Activated T-cell treated with anti-CD3 and anti-CD28 coated beads, Interleukin-2, amount 50 U/mL, for 72 hours (primary cell): ENCODE data around the gene CTNNA2. TPM values are rescaled to one million over a fixed set of nuclear protein-coding genes. Genes with fewer than 3 reads are reported as not detected.

Source experiments
- ATAC-seq, 2 donors: fragments of 150-1000 bp; cut with Tn5 transposase; replicated peaks in 1 of 2; 2 replicates each; pipeline ENCODE4 v1.10.0; 2021; ENCODE audit warnings: moderate library complexity in 2 of 2, mild to moderate bottlenecking in 1 of 2
- DNase-seq, 2 donors: peaks; one replicate each; pipeline ENCODE4 v3.0.0; 2021 to 2022; ENCODE audit warnings: mixed read lengths in 1 of 2
- H3K27ac Mint-ChIP-seq: one replicate; pipeline ENCODE4 v1.8.0; 2022; ENCODE audit warnings: mild to moderate bottlenecking, moderate library complexity, mixed read lengths
- H3K27me3 Mint-ChIP-seq: one replicate; pipeline ENCODE4 v1.8.0; 2022; ENCODE audit warnings: low read depth, mixed read lengths
- H3K36me3 Mint-ChIP-seq, 2 donors: one replicate each; pipeline ENCODE4 v1.8.0; 2022; ENCODE audit warnings: mixed read lengths in 2 of 2, mild to moderate bottlenecking in 1 of 2; ENCODE audit not compliant: insufficient read depth in 2 of 2
- H3K4me1 Mint-ChIP-seq: one replicate; pipeline ENCODE4 v1.8.0; 2022; ENCODE audit warnings: low read depth, mixed read lengths
- H3K4me3 Mint-ChIP-seq, 2 donors: one replicate each; pipeline ENCODE4 v1.8.0; 2022; ENCODE audit warnings: mild to moderate bottlenecking in 2 of 2, mixed read lengths in 2 of 2, moderate library complexity in 2 of 2
- H3K9me3 Mint-ChIP-seq, 2 donors: one replicate each; pipeline ENCODE4 v1.8.0; 2022; ENCODE audit warnings: mixed read lengths in 2 of 2
- total RNA-seq, 2 donors: library from RNA; stranded (reverse); gene quantifications; one replicate each; pipeline ENCODE4 v1.2.3, GENCODE V29; 2022

CTNNA2 gene
- total RNA-seq, 2 donors from 2014 or later = not detected

GRCh38 chr2:80621656-80622055, 1108.8 kb downstream of the CTNNA2 start:
- Mint-ChIP-seq H3K4me3 (no peak overlapping the region), H3K36me3 (no peaks in the 10 kb centered on the region), H3K27me3 (no peaks in the 10 kb centered on the region), H3K27ac (no peak overlapping the region), H3K4me1 (no peaks in the 10 kb centered on the region), H3K9me3 (peaks cover 7 to 8% of the 10 kb centered on the region in 2 donors)
- no peak for ATAC-seq
- DNase-seq = no peak

- H3K27me3 Mint-ChIP-seq = no peaks in the 10 kb centered on the region
- no peaks in the 10 kb centered on the region for H3K36me3 Mint-ChIP-seq
- H3K9me3 Mint-ChIP-seq = peaks cover 10 to 17% of the 10 kb centered on the region in 2 donors
- no peaks in the 10 kb centered on the region for H3K4me1 Mint-ChIP-seq
- H3K4me3 Mint-ChIP-seq = no peak overlapping the region
- H3K27ac Mint-ChIP-seq = no peak overlapping the region
- no peak for ATAC-seq
- DNase-seq = no peak
Measured at GRCh38 chr2:80624062-80624461, 1111.2 kb downstream of the CTNNA2 start.

GRCh38 chr2:80634590-80634989, 1121.7 kb downstream of the CTNNA2 start:
- Mint-ChIP-seq H3K27ac (no peak overlapping the region), H3K27me3 (no peaks in the 10 kb centered on the region), H3K9me3 (peaks cover 6 to 9% of the 10 kb centered on the region in 2 donors), H3K4me1 (no peaks in the 10 kb centered on the region), H3K4me3 (no peak overlapping the region), H3K36me3 (peaks cover 0 to 2% of the 10 kb centered on the region in 2 donors)
- DNase-seq (no peak), ATAC-seq (no peak)

- H3K27me3 Mint-ChIP-seq = no peaks in the 10 kb centered on the region
- peaks cover 0 to 2% of the 10 kb centered on the region in 2 donors for H3K36me3 Mint-ChIP-seq
- peaks cover 12 to 16% of the 10 kb centered on the region in 2 donors for H3K9me3 Mint-ChIP-seq
- H3K4me1 Mint-ChIP-seq = no peaks in the 10 kb centered on the region
- ATAC-seq = no peak
- DNase-seq = no peak
- H3K27ac Mint-ChIP-seq = no peak overlapping the region
- no peak overlapping the region for H3K4me3 Mint-ChIP-seq
Measured at GRCh38 chr2:80638783-80639182, 1125.9 kb downstream of the CTNNA2 start.

GRCh38 chr2:80642465-80642864, 1129.6 kb downstream of the CTNNA2 start:
- H3K27me3 Mint-ChIP-seq = no peaks in the 10 kb centered on the region
- ATAC-seq (no peak), DNase-seq (no peak)
- no peaks in the 10 kb centered on the region for H3K36me3 Mint-ChIP-seq
- H3K4me3 Mint-ChIP-seq = no peak overlapping the region
- H3K9me3 Mint-ChIP-seq = peaks cover 6 to 10% of the 10 kb centered on the region in 2 donors
- H3K27ac Mint-ChIP-seq = no peak overlapping the region
- H3K4me1 Mint-ChIP-seq = no peaks in the 10 kb centered on the region

GRCh38 chr2:80643598-80643997, 1130.7 kb downstream of the CTNNA2 start:
- ATAC-seq = no peak
- DNase-seq = no peak
- H3K36me3 Mint-ChIP-seq = no peaks in the 10 kb centered on the region
- no peak overlapping the region for H3K27ac Mint-ChIP-seq
- H3K4me3 Mint-ChIP-seq = no peak overlapping the region
- H3K27me3 Mint-ChIP-seq = no peaks in the 10 kb centered on the region
- no peaks in the 10 kb centered on the region for H3K4me1 Mint-ChIP-seq
- peaks cover 6 to 10% of the 10 kb centered on the region in 2 donors for H3K9me3 Mint-ChIP-seq

DNA sequence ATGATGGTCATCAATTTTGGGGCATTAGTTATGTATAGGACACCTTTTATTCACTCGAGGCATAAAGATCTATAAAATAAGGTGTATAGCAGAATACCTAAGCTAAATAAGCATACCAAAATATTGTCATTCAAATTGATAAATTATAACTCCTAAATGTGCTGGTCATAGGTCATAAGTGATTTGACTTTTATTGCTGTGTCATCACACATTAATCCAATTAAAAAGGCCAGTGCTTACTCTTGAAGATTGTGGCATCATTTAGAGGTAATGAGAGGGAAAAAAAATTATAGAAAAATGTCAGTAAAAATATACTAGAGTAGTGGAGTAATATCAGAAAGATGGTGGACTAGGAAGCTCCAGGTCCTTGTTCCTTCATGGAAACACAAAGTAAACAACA, 1138.6 kb downstream of the CTNNA2 start:
- no peak for ATAC-seq
- Mint-ChIP-seq H3K4me1 (no peaks in the 10 kb centered on the region), H3K36me3 (peaks cover 0 to 1% of the 10 kb centered on the region in 2 donors), H3K9me3 (peaks cover 8 to 15% of the 10 kb centered on the region in 2 donors), H3K27ac (no peak overlapping the region), H3K4me3 (no peak overlapping the region), H3K27me3 (no peaks in the 10 kb centered on the region)
- no peak for DNase-seq

GRCh38 chr2:80655265-80655664, 1142.4 kb downstream of the CTNNA2 start:
- Mint-ChIP-seq H3K27ac (no peak overlapping the region), H3K9me3 (peaks cover 17 to 19% of the 10 kb centered on the region in 2 donors), H3K36me3 (peaks cover 0 to 1% of the 10 kb centered on the region in 2 donors), H3K27me3 (no peaks in the 10 kb centered on the region), H3K4me1 (no peaks in the 10 kb centered on the region), H3K4me3 (no peak overlapping the region)
- no peak for ATAC-seq
- DNase-seq = no peak

DNA sequence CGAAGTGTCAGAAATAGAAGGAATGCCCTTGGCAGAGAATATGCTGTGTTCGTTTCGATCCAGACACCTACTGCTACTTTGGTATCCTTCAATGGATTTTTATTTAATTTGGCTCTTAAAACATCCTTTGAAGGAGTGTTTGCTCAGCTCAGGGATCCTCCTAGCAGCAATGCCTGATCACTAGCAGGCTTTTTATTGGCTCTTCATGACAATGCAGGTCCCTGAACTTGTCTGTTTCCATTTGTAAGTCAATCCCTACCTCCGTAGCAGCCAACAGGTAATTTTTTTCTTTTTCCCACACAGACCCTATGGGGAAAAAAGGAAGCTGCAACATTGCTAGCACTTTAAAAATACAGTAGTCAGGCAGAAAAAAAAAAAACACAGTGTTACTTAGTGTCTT, 1157.9 kb downstream of the CTNNA2 start:
- Mint-ChIP-seq H3K4me1 (no peaks in the 10 kb centered on the region), H3K27ac (no peak overlapping the region), H3K36me3 (peaks cover 0 to 1% of the 10 kb centered on the region in 2 donors), H3K27me3 (no peaks in the 10 kb centered on the region), H3K9me3 (peaks cover 2 to 3% of the 10 kb centered on the region in 2 donors), H3K4me3 (no peak overlapping the region)
- ATAC-seq (no peak), DNase-seq (no peak)

GRCh38 chr2:80687524-80687923, 1174.7 kb downstream of the CTNNA2 start:
- Mint-ChIP-seq H3K36me3 (no peaks in the 10 kb centered on the region), H3K4me1 (no peaks in the 10 kb centered on the region), H3K27ac (no peak overlapping the region), H3K9me3 (peaks cover 4 to 9% of the 10 kb centered on the region in 2 donors), H3K4me3 (no peak overlapping the region), H3K27me3 (no peaks in the 10 kb centered on the region)
- DNase-seq = no peak
- ATAC-seq = no peak

DNA sequence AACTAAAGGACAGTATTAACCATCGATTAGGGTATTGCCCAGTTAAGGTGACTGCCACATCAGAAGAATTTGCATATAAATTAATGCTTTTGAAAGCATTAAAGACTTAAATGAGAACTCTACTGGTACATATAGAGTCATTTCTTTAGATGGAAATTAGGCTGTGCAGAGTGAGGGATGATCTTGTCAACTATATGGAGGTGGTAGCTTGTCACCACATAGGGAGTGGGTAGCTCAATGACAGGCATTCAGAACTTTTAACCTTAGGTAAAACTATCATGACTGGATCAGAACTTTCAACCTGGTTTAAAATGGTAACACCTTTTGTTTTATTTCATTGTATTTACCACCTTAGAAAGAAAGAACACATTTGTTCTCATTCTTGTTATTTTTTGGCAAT, 1176.3 kb downstream of the CTNNA2 start:
- Mint-ChIP-seq H3K27me3 (no peaks in the 10 kb centered on the region), H3K27ac (no peak overlapping the region), H3K4me3 (no peak overlapping the region), H3K36me3 (no peaks in the 10 kb centered on the region), H3K4me1 (no peaks in the 10 kb centered on the region), H3K9me3 (peaks cover 11 to 12% of the 10 kb centered on the region in 2 donors)
- DNase-seq = no peak
- ATAC-seq = no peak
